Esophagus muscularis mucosa (tissue), 4 donors: Measurements from ENCODE around the gene MFAP3.

Source experiments
- CTCF ChIP-seq, 3 experiments: fragments of 200-600 bp in 2 of 3; fragments of 450-650 bp in 1 of 3; sonication (generic) in 2 of 3; IDR thresholded peaks; one replicate each; pipeline ENCODE4 v1.5.1; 2017 to 2019; ENCODE audit warnings: antibody characterized with exemption in 3 of 3, mild to moderate bottlenecking in 2 of 3, moderate library complexity in 1 of 3
- EP300 ChIP-seq: sonication (generic); formaldehyde crosslinking; IDR thresholded peaks from one replicate; pipeline ENCODE4 v1.6.1; 2017; ENCODE audit warnings: antibody characterized with exemption
- POLR2A ChIP-seq: fragments of 450-650 bp; IDR thresholded peaks from one replicate; pipeline ENCODE4 v1.6.1; 2017; ENCODE audit warnings: antibody characterized with exemption, moderate library complexity, mild to moderate bottlenecking, low read depth
- POLR2AphosphoS5 ChIP-seq, 2 donors: sonication (generic); formaldehyde crosslinking; IDR thresholded peaks; one replicate each; pipeline ENCODE4 v1.6.1; 2017; ENCODE audit warnings: antibody characterized with exemption in 2 of 2

GRCh38 chr5:154059039-154059430 lies 20.3 kb downstream of the MFAP3 start:
- TF ChIP-seq POLR2A, result no peak
- TF ChIP-seq CTCF (IDR thresholded peaks at IDR 0.05), result no peak
- TF ChIP-seq POLR2AphosphoS5 (IDR thresholded peaks at IDR 0.05), result no peak
- TF ChIP-seq EP300, result no peak
